Stimulated activated CD4-positive, alpha-beta T cell treated with anti-CD3 and anti-CD28 coated beads, Interleukin-4, amount 100 ng/mL, for 24 hours (primary cell): Measurements from ENCODE around the gene PITPNM1.
"Not testable (repeated sequence)": the region's sequence is repeated elsewhere in the genome, so short reads cannot be mapped to it uniquely, and the experiment has no call there.

Experiments used
- DNase-seq: peaks from one replicate; pipeline ENCODE4 v3.0.0-alpha.2; 2020

PITPNM1 gene

DNA sequence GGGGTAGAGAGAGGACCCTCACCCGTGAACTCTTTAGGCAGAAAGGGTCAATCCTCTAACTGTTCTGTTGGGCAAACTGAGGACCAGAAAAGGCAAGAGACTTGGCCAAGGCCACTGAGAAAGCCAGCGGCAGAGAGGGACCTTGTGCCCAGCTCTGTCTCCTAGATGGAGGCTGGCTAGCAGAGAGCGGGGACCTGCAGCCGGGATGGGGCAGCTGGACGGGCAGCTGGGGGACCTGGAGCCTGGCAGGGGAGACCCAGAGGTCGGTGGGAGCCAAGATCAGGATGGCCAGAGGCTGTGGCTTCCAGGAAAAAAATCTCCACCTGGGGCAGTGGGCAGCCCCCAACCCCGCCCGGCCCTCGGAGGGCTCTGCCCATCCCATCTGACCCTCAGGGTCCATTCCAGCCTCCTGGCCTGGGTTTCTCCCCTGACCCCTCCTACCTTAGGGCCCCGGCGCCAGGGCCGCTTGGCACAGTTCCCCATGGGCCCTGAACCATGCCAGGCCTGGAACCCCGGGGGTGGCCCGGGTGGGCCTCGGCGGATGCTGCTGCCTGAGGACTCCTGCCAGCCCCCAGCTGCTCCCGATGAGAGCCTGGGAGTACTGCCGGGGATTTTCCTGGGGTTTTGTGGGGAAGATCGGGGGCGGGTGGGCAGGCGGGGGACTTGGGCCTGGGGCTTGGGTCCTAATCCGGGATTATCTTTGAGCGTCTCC lies 17.8 kb upstream of the PITPNM1 start, which contains the start of gene CABP2:
CABP2 (minus strand) TSS at position 603 of the 712 bp plus-strand sequence; CDS start at position 483, 120 bp downstream.
- DNase-seq, result no peak

DNA sequence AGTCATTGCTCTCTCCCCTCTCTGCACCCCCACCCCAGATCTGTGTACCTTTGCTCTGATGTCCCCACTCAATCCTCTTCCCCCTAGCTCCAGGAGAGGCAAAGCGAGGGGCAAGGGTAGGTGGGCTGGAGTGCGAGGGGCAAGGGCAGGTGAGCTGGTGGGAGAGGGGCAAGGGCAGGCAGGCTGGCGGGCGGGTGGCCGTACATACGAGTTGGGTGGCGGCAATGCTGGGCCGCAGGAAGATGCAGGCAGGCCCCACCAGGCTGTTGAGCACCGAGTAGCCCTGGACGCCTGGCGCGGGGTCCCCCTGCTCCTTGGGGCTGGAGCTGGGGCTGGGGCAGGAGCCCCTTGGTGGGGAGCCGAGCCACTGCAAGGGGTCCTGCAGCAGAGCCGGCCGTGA lies 17.2 kb upstream of the PITPNM1 start:
- DNase-seq, result no peak

DNA sequence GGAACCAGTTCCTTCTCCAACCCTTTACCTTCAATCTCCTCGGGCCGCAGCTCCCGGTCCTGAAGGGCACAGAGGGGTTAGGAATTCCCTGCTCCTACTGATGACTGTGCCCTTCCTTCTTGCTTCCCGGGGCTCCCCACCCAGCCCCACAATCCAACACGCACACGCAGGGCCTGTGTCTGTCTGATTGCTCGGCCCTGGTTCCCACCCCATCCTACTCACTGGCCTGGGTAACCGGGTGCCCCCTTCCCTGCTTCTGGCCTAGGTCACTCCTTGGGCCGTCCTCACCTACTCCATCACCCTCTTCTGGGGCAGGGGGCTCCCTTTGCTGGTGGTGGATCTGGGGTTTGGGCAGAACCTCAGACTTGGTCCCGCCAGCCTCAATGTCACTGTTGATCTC lies 16.8 kb upstream of the PITPNM1 start:
- no peak for DNase-seq

DNA sequence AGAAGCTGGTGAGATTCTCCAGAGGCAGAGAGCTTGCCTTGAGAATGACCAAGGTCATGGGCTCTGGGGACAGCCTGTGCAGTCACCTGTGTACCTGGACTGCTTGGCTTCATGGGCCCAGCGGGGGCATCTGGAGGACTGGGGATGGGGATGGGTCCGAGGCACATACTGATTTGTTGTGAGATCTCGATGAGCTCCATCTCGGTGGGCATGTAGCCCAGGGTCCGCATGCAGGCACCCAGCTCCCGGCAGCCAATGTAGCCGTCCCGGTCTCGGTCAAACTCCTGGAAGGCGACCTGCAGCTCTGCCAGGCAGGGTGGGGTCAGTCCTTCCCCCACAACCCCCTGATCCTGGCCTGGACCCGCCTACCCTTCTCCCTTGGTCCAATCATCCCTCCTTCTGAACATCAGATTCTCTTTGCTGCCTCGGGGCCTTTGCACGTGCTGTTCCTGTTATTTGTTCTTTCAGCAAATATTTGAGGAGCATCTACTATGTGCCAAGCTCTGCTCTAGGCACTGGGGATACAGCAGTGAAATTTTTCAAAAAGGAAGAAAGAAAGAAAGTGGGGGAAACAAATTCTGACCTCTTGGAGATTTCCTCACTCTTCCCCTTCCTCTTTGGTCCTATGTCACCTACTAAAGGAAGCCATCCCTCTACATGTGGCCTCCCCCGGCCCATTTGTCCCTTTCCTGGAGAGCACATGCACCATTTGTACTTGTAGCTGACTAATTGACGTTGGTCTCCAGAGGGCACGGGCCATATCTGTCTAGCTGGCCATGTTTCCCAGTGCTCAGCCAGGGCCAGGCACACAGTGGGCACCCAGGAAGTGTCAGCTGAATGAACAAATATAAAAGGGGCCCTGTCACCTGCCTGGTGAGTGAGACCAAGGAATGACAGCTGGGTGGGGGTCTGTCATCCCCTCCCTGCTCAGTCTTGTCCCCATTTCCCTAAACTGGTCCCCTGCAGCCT lies 16.0 kb upstream of the PITPNM1 start:
- DNase-seq, result no peak

DNA sequence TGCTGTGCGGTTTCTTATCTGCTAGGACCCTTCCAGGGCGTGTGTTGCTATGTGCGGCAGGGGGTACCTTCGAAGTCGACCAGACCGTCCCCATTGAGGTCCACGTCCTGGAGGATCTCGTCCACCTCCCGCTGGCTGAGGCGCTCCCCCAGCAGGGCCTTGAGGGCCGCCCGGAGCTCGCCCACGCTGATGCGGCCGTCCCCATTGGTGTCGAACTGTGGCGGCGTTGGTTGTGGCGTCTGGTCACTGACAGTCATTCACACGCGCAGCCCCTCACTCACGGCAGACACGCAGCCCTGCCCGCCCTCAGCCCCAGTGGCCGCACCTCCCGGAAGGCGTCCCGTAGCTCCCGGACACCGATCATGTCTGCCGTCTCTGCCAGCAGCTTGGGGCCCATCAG lies 14.6 kb upstream of the PITPNM1 start:
- no peak for DNase-seq

DNA sequence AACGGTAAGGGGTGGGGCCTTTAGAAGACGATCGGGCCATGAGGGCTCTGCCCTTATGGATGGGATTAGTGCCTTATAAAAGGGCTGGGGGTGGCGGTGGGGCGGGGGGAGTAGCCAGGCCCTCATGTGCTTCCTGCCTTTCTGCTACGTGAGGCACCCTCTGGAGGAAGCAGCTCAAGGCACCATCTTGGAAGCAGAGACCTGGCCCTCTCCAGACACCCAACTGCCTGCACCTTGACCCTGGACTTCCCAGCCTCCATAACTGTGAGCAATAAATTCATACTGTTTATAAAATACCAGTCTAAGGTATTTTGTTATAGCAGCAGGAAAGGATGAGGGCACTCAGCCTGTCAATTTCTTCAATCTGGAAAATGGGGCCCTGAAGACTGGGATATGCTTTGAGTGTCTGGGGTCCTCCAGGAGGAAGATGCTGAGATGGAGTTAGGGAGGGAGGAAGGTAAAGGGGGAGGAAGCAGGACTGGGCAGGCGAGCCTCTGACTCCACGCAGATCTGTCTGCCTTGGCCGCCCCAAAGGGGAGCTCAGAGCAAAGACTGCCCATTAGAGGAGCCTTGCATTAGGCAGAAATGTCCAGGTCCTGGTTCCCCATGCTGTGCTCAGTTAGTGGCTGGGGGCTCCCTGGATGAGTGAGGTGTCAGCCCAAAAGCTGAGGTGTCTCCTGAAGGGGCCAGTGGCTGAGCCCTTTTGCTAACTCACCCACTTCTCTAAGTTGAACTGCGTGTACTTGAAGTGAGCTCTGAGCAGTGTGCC lies 12.8 kb upstream of the PITPNM1 start:
- no peak for DNase-seq

DNA sequence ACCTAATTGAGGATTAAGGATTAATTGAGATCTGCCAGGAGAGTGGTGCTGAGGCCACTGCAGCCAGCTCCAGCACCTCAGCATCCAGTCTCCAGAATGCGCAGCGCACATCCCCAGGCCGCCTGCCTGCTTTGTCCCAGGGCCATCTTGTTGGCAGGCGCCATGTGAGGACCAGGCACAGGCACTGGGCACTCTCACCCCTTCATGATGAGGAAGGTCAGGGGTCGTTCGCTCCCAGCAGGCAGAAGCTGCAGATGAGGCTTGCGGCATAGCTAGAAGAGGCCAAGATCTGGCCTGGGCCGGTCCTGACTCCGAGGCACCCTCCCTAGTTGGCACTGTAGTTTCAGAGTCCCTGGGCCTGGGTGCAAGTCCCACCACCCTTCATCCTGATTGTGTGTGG lies 11.6 kb upstream of the PITPNM1 start:
- DNase-seq, result no peak

DNA sequence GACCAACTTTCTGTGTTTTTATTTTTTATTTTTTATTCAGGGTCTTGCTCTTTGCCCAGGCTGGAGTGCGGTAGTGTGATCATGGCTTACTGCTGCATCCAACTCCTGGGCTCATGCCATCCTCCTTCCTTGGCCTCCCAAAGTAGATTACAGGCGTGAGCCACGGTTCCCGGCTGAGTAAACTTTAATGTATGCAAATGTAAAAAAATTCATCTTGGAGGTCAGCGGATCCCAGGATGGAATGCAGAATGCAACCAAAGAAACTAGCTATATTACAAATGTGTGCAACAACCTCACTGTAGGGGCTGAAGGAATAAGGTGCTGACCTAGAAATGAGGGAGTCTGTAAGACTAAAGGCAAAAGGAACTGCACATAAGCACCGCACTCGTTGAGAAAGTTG lies 9.0 kb upstream of the PITPNM1 start:
- no peak for DNase-seq

DNA sequence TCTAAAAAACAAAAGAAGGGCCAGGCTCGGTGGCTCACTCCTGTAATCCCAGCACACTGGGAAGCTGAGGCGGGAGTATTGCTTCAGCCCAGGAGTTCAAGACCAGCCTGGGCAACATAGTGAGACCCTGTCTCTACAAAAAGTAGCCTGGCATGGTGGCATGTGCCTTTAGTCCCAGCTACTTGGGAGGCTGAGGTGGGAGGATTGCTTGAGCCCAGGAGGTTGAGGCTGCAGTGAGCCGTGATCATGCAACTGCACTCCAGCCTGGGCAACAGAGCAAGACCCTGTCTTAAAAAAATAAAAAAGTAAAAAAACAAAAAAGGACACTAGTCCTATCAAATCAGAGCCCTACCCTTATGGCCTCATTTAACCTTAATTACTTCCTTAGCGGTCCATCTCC lies 6.4 kb upstream of the PITPNM1 start:
- not testable (repeated sequence) for DNase-seq

DNA sequence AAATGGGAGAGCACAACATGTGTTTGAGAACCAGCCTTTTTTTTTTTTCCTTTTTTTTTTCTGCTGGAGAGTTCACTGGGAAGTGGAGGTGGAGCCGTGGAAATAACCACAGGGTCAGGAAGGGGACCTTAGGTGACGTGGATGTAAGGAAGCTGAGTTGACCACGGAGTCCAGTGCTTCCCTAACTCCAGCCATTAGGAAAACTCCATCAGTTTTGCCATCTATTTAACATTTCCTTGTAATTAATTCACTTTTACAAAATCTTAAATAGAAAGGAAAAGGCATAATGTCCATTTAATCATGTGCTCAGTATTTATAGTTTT lies 4.8 kb upstream of the PITPNM1 start:
- no peak for DNase-seq

DNA sequence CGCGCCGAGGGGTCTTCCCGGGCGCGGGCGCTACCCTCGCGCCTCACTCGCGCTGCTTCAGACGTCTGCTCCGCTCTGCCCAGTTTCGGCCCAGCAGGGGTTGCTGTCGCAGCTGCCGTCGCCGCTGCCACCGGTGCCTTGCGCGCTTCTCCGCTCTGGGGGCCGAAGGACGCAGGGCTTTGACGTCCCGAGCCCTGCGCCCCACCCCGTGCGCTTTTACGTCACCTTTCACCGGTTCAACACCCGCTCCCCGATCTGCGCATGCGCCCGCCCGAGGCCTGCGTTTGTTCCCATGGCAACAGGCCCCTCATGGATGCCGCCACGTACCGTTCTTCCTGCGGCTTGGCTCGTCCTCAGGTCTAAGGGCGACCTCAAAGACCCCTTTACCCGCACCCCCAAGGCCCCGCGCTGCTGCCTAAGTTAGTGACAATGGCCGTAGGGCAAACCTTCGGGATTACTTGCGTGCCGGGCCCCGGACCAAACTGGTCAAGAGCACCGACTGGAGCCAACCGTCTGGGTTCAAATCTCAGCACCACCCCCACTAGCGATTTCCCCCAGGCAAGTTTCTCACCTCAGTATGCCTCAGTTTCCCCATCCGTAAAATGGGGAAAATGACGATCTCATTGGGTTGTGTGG lies 3.4 kb upstream of the PITPNM1 start:
- DNase-seq, result peak; percentile 99

DNA sequence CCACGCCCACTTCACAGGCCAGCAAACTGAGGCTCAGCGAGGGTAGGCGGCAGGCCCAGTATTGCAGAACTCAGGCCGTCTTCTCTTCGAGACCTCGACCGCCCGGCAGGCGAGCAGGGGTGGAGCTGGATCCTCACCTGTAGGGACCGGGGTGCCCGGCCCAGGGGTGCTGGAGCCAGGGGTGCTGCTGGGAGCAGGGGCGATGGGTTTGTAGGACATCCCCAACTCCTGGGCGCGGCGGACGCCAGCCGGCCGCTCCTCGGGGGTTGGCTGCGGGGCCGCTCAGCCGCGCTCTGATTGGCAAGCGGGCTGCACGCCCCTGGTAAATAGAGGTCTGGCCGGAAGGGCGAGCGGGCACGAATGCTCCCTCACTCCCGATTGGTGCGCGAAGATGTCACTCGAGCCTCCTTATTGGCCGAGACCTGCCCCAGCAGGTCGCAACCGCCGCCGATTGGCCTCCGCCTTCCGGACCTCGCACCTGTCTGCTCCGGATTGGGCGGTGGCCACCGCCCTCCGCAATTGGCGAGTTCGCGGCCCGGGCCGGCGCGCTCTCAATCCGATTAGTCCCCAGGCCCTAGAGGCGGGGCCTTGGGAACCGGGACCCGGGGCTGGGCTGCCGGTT lies 2.8 kb upstream of the PITPNM1 start, which contains the start of gene CDK2AP2:
CDK2AP2 (minus strand) TSS at position 299 of the 622 bp plus-strand sequence; CDS start at position 219, 80 bp downstream.
- DNase-seq, result peak; percentile 99

DNA sequence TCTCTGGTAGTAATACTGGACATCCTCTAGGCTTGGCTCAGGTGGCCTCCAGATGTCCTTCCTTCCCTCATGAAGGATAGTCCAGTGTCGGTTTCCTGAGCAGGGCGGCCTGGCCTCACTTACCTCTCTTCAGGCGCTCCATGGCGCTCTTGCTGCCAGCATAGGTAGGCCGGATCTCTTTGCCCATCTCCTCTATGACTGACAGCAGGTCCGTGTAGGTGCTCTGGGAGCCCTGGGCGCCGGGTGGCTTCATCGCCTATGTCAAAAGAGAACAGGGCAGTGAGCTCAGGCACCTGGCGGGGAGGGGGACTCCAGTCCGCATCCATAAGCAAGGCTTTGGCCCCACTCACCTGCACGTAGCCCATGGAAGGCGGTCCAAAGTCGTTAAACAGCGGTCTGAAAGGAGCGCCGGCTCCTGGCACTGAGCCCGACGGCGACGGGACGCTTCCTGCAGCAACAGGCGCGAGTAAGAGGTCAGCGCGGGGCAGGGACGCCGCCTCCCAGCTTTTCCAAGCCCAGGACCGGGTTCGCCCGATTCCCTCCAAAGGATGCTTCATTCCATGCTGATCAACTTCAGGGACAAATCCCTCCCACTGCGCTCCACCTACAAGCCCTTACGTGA lies 2.2 kb upstream of the PITPNM1 start:
- DNase-seq, result no peak

DNA sequence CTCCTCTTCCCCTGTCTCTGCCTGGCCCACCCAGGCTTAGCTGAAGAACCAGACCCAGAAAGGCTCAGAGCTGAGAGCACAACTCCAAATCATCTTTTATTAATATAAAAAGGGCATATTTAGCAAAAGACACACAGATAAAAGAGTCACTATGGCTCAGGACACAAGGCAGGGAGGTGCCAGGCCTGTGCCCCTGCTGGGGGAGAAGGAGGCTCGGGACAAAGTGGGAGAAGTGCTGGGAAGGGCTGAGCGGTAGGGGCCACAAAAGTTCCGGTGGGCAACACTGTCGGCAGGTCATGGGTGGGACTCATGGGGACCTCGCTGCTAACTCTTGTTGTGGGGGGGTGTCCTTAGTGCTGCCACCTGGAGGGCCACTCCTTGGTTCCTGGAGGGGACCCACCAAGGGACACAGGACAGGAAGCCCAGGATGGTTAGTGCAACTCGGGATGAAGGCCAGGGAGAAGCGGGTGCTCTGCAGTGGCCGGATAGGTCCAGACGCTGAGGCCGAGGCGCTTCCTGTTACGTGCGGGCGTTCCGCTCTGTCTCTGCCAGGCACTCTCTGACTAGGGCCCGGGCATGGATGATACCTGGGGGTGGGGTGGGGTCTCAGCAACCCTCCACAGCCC lies 1.4 kb upstream of the PITPNM1 start:
- no peak for DNase-seq

DNA sequence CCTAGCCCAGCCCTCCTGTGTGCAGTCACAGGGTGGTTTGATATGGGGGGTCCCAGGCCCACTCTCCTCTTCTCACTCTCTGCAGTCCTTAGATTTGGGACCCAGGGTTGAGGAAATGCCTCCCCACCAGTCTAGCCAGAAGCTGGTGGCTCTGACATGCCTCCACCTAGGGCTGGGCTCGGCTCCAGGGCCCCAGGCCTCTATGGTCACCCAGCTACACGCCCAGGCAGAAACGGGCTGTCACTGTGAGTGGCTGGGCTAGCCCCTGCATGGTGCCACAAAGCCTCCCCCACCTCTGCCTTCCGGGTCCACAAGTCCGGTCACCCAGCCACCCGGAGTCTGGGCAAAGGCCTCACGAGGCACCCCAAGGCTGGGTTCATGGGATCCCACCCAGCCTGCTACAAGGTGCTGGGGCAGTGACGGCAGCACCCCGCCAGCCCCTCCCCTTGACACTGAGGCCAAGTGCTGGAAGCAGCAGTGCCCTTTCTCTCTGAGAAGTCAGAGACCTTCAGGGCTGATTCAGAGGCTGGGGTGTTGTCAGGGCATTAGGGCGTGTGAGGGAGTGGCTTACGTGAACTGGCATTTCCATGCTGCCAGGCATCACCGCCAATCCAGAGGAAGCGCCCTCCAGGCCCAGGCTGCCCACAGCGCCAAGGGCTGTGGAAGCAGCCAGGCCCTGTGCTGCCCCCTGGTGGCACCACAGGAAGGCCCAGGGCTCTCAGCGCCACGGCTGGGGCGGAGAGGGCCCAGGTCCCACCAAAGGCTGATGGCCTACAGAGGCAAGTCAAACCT lies 638 bp upstream of the PITPNM1 start:
- DNase-seq, result peak; percentile 93

DNA sequence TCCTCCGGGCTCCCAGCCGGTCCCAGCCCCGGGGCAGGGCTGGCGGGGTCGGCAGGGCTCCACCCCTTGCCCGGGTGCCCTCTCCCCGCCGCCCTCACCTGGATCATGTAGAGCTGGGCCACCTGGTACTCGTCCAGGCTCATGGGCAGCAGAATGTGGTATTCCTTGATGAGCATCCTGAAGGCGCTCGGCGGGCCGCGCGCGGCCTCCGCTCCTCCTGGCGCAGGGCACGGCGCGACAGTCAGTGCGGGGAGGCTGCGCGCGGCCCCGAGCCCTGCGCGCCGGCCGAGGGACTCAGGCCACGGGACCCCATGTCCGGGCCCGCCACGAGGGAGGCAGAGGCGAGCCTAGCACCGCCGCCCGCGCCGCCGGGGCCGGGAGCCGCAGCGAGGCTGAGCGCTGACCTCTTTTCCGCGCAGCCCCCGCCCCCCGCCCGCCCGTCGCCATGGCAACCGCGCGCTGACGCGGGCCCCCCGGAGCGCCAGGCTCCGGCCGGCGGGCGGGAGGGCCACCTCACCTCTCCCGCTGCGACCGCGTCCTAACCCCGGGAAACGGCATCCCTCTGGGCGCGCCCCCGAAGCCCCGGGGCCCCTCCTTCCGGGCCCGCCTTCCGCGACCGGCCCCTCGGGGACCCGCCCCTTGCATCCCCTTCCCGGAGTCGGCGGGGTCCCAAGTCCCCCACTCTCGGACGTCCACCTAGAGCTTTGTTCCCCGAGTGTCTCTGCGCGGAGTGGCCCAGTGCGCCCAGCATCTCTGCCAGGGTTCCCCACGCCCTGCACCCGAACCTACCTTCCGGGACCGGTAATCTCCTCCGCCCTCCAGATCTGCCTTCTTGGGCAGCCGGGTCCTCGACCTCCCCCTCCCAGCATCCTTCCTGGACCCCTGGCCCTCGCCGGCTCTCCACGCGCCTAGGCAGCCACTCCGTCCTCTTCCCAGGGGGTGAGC lies 886 bp downstream of the PITPNM1 start:
- DNase-seq, result peak; percentile 31

DNA sequence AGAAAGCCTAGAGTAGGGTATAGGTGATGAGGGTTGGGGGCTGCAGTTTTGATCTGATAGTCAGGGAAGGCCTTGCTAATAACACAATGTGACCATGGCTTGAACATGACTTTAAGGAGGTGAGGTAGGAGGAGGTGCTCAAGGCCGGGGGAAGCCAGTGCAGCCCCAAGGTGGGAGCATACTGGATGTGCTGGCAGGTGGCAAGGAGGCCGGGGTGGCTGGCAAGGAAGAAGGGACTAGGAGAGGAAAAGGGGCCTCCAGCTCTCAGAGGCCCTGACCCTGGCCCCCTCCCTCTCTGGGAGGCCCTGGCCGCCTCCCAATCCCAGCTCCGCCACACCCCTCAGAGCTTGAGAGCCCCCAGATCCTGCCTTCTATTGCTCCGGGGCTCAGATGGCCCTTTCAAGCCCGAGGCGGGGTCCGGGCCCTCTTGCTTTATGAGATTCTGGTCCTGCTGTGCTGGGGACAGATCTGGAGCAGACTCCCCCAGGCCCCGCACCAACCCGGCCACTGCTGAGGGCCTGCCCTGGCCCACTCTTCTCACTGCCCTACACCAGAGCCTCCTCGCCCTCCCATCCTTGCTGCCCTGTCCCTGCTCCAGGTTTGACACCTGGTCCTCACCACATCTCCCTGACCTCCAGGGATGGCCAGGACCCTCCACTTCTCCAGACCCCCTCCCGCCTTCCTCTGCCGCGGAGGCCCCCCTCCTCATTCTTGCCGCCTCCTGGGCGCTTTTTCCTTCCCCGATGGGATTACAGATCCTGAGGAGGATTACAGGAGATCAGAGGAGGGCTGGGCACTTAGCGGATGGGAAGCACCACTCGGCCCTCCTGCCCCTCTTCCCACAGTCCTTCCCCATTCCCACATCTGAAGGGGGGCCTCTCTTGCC lies 1.8 kb downstream of the PITPNM1 start:
- no peak for DNase-seq

DNA sequence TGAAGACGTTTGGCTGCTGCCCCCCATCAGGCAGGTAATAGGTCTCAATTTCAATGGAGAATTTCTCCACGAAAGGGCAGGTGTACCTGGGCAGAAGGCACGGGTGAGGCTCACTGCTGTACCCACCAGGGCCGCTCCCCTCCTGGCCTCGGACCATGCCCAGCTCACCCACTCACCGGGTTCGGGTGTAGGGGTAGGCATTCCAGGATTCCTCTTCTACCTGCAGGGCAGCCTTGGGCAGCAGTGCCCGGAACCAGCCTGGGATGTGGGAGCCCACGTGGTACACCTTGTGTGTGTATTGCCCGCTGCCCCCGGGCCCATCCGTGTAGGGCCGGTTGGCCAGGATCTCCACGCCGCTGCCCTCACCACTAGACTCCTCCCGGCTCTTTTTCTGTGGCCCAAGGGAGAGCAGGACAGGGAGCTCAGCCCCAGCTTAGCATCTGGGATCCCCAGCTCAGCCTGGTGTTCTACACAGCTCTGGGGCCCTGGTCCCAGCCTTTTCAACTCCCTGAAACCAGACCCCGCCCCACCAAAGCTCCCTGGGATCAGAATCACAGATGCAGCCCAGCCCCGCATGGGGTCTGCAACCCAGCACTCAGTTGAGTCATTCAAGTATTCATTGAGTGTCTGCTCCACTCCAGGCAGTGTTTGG lies 2.7 kb downstream of the PITPNM1 start:
- no peak for DNase-seq
